ENCODE data around the gene OR5K1.

OR5K1 gene

DNA sequence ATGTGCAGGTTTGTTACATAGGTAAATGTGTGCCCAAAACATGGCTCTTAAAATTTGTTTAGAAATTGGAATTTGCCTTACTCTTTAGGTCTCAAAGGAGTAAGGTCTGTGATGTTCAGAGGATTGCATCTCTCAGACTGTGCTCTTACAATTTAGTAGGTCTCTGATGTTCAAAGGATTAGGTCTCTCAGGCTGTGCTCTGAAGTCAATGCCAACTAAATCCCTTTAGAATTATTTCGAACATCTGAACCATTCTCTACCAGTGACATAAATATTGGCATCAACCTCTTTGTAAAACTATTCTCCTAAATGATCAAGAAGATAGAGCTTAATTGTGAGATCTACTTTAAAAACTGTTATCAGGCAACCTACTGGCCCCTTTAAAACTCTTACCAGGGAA is at the start of gene OR5K1:
Gene OR5K1 (plus strand): TSS at position 301 of the 400 bp plus-strand sequence. CDS start 6,376 bp downstream, outside the sequence.
- no peak for DNase-seq
- TF ChIP-seq POLR2A (IDR thresholded peaks at IDR 0.05; ENCODE audit: low read length) (no peak), GATA1 (IDR thresholded peaks at IDR 0.05; ENCODE audit: low read depth, low read length) (no peak)

- DNase-seq: no peak
- no peak for TF ChIP-seq GATA1 (IDR thresholded peaks at IDR 0.05; ENCODE audit: low read depth, low read length)
- no peak for TF ChIP-seq POLR2A (IDR thresholded peaks at IDR 0.05; ENCODE audit: low read length)
Observed at GRCh38 chr3:98432575-98432974, 30.4 kb upstream of the OR5K1 start.

- TF ChIP-seq POLR2A (IDR thresholded peaks at IDR 0.05; ENCODE audit: low read length) (no peak), GATA1 (IDR thresholded peaks at IDR 0.05; ENCODE audit: low read depth, low read length) (no peak)
- DNase-seq: no peak
Observed at GRCh38 chr3:98433764-98434163, 29.2 kb upstream of the OR5K1 start.

DNA sequence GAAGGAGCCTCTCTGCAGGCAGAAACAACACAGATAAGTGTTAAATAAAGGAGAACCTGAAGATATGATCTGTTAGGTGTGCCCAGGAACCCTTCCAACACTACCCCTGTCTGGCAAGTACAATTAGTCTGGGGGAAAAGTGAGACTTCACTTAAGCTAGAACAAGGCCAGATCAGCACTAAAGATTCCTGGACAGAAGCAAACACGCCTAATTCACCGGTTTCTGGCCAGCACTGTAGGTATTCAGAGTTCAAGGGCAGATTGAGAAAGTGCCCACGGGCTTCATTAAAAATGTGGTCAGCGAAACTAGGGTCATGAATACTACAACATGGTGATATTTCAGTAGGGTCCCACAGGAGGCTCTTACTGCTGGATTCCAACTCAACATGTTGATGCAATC is 28.6 kb upstream of the OR5K1 start:
- TF ChIP-seq POLR2A (IDR thresholded peaks at IDR 0.05; ENCODE audit: low read length): no peak
- TF ChIP-seq GATA1 (IDR thresholded peaks at IDR 0.05; ENCODE audit: low read depth, low read length): no peak

DNA sequence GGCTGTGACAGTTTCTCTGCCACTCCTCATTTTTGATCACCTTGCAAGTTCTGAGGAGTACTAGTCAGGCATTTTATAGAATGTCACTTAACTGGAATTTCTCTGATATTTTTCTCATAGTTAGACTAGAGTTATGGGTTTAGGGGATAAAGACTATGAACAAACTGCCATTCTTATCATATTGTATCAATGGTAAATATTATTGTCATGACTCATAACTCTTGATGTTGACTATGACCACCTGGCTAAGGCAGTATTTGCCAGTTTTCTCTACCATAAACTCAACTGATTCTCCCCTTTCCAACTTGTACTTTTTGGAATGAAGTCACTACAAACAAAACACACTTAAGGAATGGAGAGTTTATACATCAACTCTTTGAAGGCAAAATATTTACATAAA is 22.7 kb upstream of the OR5K1 start:
- DNase-seq: no peak
- TF ChIP-seq GATA1 (IDR thresholded peaks at IDR 0.05; ENCODE audit: low read depth, low read length) (no peak), POLR2A (IDR thresholded peaks at IDR 0.05; ENCODE audit: low read length) (no peak)

More for the DNA sequence above, 28.6 kb upstream of the OR5K1 start:
- no peak for DNase-seq

DNA sequence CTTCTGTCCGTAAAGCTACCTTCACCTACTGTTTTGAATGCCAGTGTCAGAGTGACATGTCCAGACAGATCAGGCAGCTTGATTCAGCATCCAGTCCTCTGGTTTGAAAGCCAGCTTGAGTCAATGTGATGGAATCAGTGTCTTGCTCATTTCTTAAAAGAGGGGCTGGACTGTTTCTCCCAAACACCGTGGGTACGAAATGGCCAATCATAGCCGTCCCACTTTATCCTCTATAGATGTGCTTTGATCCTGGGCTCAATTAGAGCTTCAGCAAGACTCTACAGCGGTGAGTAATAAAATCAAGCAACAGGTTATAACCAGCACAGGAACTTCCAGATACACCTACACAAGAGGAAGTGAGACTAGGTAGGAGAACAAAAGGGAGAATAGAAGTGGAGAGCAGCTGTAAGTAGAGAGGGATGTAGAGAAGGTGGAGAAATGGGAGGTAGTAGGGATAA is 17.0 kb upstream of the OR5K1 start:
- no peak for TF ChIP-seq GATA1 (IDR thresholded peaks at IDR 0.05; ENCODE audit: low read depth, low read length)
- TF ChIP-seq POLR2A (IDR thresholded peaks at IDR 0.05; ENCODE audit: low read length): no peak
- DNase-seq: no peak

DNA sequence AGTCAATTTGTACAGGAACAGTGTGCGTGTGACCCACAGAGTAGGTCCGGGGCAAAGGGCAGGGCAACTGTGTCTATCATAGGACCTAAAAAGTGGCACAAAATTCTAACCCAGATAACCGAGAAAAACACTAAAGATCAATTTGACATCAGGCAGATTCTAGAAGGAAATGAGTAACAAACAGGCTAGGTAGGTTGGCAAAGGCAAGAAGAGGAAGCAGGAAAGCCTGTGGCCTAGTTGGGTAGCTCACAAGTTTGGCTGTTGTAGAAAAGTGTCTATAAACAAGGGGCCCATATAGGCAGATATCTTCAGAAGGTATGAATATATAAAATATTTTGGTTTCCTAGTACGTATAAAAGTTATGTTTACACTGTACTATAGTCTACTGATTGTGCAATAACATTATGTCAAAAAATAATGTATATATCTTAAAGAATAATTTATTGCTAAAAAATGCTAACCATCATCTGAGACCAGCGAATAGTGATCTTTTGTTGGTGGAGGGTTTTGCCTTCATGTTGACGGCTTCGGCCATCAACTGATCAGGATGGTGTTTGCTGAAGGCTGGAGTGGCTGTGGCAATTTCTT is 13.3 kb upstream of the OR5K1 start:
- no peak for TF ChIP-seq POLR2A (IDR thresholded peaks at IDR 0.05; ENCODE audit: low read length)
- no peak for DNase-seq

DNA sequence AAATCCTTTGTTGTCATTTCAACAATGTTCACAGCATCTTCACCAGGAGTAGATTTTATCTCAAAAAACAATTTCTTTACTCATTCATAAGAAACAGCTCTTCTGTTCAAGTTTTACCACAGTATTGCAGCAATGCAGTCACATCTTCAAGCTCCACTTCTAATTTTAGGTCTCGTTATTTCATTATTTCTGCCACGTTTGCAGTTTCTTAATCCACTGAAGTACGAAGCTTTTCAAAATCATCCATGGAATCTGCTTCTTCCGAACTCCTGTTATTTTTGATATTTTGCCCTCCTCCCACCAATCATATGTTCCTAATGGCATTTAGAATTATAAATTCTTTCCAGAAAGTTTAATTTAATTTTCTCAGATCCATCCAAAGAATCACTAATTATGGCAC is 12.6 kb upstream of the OR5K1 start:
- TF ChIP-seq GATA1 (IDR thresholded peaks at IDR 0.05; ENCODE audit: low read depth, low read length) (no peak), POLR2A (IDR thresholded peaks at IDR 0.05; ENCODE audit: low read length) (no peak)
- no peak for DNase-seq

- TF ChIP-seq GATA1 (IDR thresholded peaks at IDR 0.05; ENCODE audit: low read depth, low read length): no peak
- TF ChIP-seq POLR2A (IDR thresholded peaks at IDR 0.05; ENCODE audit: low read length): no peak
- no peak for DNase-seq
Observed at GRCh38 chr3:98453827-98454226, 9.2 kb upstream of the OR5K1 start.

DNA sequence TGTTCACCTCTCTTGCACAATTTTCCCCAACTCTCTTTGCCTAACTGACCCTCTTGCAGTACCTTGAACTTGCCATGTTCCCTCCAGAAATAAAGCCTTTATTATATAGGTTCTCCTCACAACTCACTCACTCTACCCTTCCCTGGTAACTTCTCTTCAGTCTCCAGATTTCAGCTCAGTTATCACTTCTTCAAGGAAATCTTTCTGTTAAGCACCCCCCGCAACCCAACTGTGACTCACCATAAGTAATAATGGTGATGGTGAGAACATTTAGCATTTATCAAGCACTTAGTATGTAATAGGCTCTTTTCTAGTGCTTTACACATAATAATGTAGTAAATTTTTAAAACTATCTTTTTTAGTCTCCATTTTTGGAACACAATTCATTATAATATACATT is 8.1 kb upstream of the OR5K1 start:
- no peak for TF ChIP-seq POLR2A (IDR thresholded peaks at IDR 0.05; ENCODE audit: low read length)
- no peak for TF ChIP-seq GATA1 (IDR thresholded peaks at IDR 0.05; ENCODE audit: low read depth, low read length)
- no peak for DNase-seq

GRCh38 chr3:98457543-98457942 is 5.5 kb upstream of the OR5K1 start:
- TF ChIP-seq GATA1 (IDR thresholded peaks at IDR 0.05; ENCODE audit: low read depth, low read length) (no peak), POLR2A (IDR thresholded peaks at IDR 0.05; ENCODE audit: low read length) (no peak)
- no peak for DNase-seq

DNA sequence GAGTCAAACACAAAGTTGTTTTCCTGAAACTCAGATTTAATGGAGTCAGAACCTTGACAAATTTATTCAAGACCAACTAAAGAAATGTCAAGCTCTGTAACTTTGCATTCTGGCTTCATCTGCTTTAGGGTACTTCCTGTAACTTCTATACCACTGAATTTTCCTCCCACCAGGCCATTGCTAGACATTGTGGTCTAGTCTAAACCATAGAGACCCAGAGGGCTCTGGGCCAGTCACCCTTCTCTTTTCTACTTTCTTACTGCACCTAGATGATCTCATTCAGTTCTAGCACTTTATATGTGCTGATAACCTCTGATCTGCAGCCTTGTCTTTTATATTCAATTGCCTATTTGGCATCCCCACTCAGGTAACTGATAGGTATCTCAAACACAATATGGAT is 2.8 kb upstream of the OR5K1 start:
- no peak for DNase-seq
- TF ChIP-seq POLR2A (IDR thresholded peaks at IDR 0.05; ENCODE audit: low read length) (no peak), GATA1 (IDR thresholded peaks at IDR 0.05; ENCODE audit: low read depth, low read length) (no peak)

DNA sequence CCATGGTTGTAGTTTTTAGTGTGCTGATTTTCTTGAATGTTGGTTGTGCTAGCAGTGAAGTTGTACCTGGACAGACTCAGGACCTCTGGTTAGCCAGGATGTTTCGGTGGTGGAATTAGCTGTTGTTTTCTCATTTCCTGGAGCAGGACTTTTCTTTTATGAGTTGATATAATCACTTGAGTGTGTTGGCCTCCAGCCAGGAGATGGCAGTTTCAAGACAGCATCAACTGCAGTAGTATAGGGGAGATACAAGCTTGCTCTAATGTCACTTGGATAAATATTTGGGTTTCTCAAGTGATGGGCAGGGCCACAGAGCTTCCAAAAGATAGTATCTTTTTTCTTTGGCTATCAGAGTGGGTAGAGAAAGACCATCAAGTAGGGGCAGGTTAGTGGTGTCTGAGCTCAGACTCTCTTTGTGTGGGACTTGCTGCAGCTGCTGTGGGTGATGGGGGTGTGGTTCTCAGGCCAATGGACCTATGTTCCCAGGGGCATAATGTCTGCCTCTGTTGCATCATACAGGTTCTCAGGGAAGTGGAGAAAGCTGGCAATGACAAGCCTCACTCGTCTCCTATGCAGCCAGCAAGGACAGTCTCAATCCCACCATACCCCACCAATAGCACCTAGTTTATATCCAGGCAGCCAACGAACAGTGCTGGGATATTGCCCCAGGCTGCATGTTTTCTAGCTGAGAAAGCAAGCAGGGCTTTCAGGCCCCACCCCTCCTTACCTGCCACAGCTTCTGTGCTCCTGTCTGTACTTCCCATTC is 19.9 kb downstream of the OR5K1 start:
- DNase-seq: peak; percentile 18 to 40
- TF ChIP-seq GATA1 (IDR thresholded peaks at IDR 0.05; ENCODE audit: low read depth, low read length) (no peak), POLR2A (IDR thresholded peaks at IDR 0.05; ENCODE audit: low read length) (no peak)

DNA sequence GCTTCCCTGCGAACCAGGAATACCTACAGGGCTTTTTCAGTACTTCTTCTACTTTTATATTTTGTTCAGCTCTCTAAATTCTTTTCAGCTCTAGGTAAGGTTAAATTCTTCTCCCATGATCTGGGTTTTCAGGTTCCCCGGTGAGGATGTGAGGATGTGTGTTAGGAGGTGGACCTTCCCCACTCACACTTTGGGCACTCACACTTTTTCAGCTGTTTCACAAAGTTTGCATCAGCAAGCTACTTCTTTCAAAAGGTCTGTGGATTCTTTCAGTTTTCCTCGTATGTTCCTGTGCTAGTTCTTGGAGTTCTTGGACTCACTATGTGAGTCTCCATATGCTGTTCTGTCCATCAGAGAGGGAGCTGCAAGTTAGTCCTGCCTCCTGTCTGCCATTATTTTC is 20.6 kb downstream of the OR5K1 start:
- TF ChIP-seq POLR2A (IDR thresholded peaks at IDR 0.05; ENCODE audit: low read length) (no peak), GATA1 (IDR thresholded peaks at IDR 0.05; ENCODE audit: low read depth, low read length) (no peak)
- DNase-seq: peak in 1 of 2 experiments; percentile 14

- TF ChIP-seq POLR2A (IDR thresholded peaks at IDR 0.05; ENCODE audit: low read length): no peak
- no peak for TF ChIP-seq GATA1 (IDR thresholded peaks at IDR 0.05; ENCODE audit: low read depth, low read length)
- DNase-seq: no peak
Observed at GRCh38 chr3:98497381-98497780, 34.4 kb downstream of the OR5K1 start, which contains the start of gene OR5K2. Gene OR5K2 (plus strand): TSS chr3:98497681. CDS start chr3:98497681, 0 bp downstream.

All from erythroblast (primary cell).